ENCODE data around the gene LRRC19. TPM values are rescaled to one million over a fixed set of nuclear protein-coding genes. Genes with fewer than 3 reads are reported as not detected.

LRRC19 gene
- total RNA-seq, 2 donors from 2014 or later, result not detected

DNA sequence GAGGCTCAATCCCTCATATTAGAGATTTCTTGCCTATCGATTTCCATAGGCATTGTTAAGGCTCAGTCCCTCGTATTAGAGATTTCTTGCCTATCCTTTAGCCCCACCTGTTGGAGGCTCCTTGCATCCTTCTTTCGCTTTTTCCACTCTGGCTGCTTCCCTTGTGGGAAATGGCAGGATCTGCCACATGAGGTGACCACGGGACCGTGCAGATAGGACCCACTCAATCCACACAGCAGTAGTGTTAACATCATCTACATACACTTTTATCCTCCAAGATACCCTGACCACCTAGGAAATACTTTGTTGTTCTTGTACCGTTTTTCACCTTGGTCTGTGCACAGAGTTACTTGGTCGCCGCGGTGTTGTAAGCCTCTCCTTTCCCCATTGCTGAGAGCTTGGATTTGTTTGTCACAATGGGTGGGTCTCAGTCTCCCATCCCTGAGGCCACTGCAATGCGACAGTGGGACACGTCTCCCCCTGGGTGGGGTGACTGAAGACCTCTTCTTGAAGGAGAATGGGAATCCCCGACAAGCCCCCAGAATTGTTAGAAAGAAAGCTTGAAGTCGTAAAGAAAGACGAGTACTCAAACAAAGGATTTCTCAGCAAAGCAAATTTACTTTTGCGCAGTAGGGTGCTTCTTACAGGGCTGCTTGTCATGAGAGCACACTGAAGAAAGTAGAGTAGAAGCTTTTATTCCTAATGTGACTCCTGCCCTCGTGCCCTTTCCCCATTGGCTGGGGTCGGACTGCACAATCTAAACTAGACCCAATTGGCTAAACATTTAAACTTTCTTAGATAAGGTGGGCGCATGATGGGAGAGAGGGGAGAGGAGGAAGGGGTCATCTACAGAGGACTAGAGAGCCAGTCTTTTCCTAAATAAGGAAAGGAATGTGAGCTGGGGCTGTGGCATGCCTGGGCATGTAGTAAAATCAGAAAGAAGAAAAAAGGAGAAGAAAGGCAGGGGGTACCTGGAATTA is 29.5 kb downstream of the LRRC19 start:
- Histone ChIP-seq H3K9me3 (no peaks in the 10 kb centered on the region), H3K36me3 (no peaks in the 10 kb centered on the region), H3K27me3 (no peaks in the 10 kb centered on the region), H3K4me3 (no peak overlapping the region), H3K4me1 (peaks cover 0 to 12% of the 10 kb centered on the region in 2 donors), H3K27ac (no peak overlapping the region)
- TF ChIP-seq, protein P1, sequence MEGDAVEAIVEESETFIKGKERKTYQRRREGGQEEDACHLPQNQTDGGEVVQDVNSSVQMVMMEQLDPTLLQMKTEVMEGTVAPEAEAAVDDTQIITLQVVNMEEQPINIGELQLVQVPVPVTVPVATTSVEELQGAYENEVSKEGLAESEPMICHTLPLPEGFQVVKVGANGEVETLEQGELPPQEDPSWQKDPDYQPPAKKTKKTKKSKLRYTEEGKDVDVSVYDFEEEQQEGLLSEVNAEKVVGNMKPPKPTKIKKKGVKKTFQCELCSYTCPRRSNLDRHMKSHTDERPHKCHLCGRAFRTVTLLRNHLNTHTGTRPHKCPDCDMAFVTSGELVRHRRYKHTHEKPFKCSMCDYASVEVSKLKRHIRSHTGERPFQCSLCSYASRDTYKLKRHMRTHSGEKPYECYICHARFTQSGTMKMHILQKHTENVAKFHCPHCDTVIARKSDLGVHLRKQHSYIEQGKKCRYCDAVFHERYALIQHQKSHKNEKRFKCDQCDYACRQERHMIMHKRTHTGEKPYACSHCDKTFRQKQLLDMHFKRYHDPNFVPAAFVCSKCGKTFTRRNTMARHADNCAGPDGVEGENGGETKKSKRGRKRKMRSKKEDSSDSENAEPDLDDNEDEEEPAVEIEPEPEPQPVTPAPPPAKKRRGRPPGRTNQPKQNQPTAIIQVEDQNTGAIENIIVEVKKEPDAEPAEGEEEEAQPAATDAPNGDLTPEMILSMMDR (IDR thresholded peaks at IDR 0.05), result peak; percentile 30 to 77
- DNase-seq (ENCODE audit: low spot score), result no peak

DNA sequence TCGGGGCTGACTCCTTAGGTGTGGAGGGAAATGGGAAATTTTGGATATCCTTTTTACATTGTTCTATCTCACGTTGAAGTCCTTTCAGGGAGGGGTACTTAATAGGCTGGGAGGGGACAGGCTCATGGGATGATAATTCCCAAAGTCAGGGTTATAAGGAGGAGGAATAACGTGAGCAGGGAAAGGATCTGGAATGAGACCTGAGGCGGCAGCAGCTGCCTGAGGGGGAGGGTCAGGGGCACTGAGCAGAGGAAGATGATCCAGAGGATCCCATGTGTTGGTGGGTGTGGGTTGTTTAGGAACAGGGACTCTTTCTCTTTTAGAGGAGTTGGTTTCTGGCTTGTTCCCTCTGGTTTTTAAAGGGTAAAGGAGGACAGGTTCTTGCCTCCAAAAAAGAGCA is 30.5 kb downstream of the LRRC19 start:
- Histone ChIP-seq H3K27ac (no peak overlapping the region), H3K27me3 (no peaks in the 10 kb centered on the region), H3K9me3 (no peaks in the 10 kb centered on the region), H3K4me3 (no peak overlapping the region), H3K4me1 (peaks cover 0 to 12% of the 10 kb centered on the region in 2 donors), H3K36me3 (no peaks in the 10 kb centered on the region)
- TF ChIP-seq, protein P1 (IDR thresholded peaks at IDR 0.05), result no peak
- no peak for DNase-seq (ENCODE audit: low spot score)

DNA sequence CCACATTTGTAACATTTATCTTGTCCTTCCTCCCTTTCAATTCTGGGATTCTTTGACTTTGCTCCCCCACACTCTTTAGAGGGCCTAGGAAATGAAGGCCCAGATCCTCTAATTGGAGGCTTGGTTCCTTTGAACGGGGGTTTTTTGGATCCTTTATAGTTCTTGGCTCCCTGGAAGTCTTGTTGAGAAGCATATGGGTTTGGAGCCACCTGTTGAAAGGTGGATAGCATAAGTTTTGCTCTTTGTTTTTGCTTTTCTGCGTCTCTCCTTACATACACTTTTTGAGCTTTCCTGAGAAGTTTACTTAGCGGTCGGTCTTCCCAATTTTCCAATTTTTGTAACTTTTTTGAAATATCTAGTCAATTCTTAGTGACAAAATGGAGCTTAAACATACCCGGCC is 31.5 kb downstream of the LRRC19 start:
- H3K36me3 ChIP-seq, result no peaks in the 10 kb centered on the region
- no peaks in the 10 kb centered on the region for H3K9me3 ChIP-seq
- no peaks in the 10 kb centered on the region for H3K27me3 ChIP-seq
- H3K27ac ChIP-seq, result no peak overlapping the region
- H3K4me1 ChIP-seq, result peaks cover 0 to 12% of the 10 kb centered on the region in 2 donors
- H3K4me3 ChIP-seq, result no peak overlapping the region
- DNase-seq (ENCODE audit: low spot score), result no peak
- TF ChIP-seq, protein P1 (IDR thresholded peaks at IDR 0.05), result no peak

DNA sequence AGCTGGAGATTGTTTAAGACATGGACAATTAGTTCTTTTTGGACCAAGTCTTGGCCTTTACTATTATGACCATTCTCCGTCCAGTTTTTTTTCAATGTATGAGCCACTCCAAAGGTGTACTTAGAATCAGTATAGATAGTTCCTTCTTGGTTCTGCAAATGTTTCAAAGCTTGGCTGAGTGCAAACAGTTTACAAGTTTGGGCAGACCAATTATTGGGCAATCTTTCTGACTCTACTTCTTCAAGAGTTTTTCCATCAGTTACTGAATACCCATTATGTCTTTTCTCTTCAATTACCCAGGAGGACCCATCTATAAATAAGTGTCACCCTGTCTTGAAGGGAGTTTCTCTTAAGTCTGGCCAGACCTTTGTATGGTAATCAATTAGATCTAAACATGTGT is 33.8 kb downstream of the LRRC19 start:
- Histone ChIP-seq H3K4me1 (peaks cover 0 to 12% of the 10 kb centered on the region in 2 donors), H3K27ac (no peak overlapping the region), H3K27me3 (no peaks in the 10 kb centered on the region), H3K36me3 (no peaks in the 10 kb centered on the region), H3K9me3 (peaks cover 0 to 5% of the 10 kb centered on the region in 2 donors), H3K4me3 (no peak overlapping the region)
- DNase-seq (ENCODE audit: low spot score), result no peak
- TF ChIP-seq, protein P1 (IDR thresholded peaks at IDR 0.05), result no peak

DNA sequence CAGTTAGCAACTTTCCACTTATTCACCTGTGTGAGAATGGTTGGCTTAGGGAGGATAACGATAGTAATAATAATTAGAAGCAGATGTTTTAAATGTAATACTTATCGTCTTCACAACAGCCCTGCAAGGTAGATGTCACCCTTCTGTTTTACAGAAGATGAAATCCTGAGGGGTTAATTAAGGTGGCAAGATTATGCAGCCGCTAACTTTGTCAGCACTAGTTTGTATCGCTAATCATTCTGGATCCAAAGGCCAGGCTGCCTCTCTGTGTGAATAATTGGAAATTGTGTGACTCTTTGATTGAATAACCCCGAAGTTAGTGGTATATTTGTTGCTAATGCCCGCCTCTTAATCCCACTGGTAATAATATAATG is 48.6 kb downstream of the LRRC19 start:
- no peaks in the 10 kb centered on the region for H3K36me3 ChIP-seq
- no peak for DNase-seq (ENCODE audit: low spot score)
- H3K4me3 ChIP-seq, result peak overlapping the region; percentile 52 to 62
- H3K4me1 ChIP-seq, result peaks cover 0 to 17% of the 10 kb centered on the region in 2 donors
- peak overlapping the region; percentile 73 to 85 for H3K27ac ChIP-seq
- H3K9me3 ChIP-seq, result no peaks in the 10 kb centered on the region
- H3K27me3 ChIP-seq, result no peaks in the 10 kb centered on the region
- TF ChIP-seq, protein P1 (IDR thresholded peaks at IDR 0.05), result no peak
